GM19193 (cell line): ENCODE results near the gene ZNF154.

Experiments
- POLR2A ChIP-seq: IDR thresholded peaks from 4 replicates; pipeline ENCODE4 v1.6.1; 2011; ENCODE audit not compliant: insufficient read depth, insufficient read length; ENCODE audit errors: extremely low read depth

Gene ZNF154

GRCh38 chr19:57708641-57709361 is at the start of gene ZNF154:
TSS of gene ZNF154 (minus strand) at chr19:57709204. CDS start at chr19:57708971, 233 bp downstream.
- TF ChIP-seq POLR2A = no peak

- TF ChIP-seq POLR2A = no peak
Measured at GRCh38 chr19:57757941-57758340, 48.9 kb upstream of the ZNF154 start.

GRCh38 chr19:57755031-57755430 is 46.0 kb upstream of the ZNF154 start:
- no peak for TF ChIP-seq POLR2A

- TF ChIP-seq POLR2A = no peak
Measured at GRCh38 chr19:57754091-57754673, 45.2 kb upstream of the ZNF154 start.

- no peak for TF ChIP-seq POLR2A
Measured at GRCh38 chr19:57748029-57748428, 39.0 kb upstream of the ZNF154 start.

GRCh38 chr19:57747472-57747807 is 38.4 kb upstream of the ZNF154 start:
- TF ChIP-seq POLR2A = no peak

- peak; percentile 79 for TF ChIP-seq POLR2A
Measured at GRCh38 chr19:57746580-57747471, 37.8 kb upstream of the ZNF154 start, which contains the start of gene ZNF776. TSS of gene ZNF776 (plus strand) at chr19:57746815. CDS start at chr19:57747059, 244 bp downstream.

GRCh38 chr19:57720878-57721277 is 11.9 kb upstream of the ZNF154 start:
- no peak for TF ChIP-seq POLR2A

- no peak for TF ChIP-seq POLR2A
Measured at GRCh38 chr19:57719901-57720519, 11.0 kb upstream of the ZNF154 start.

- no peak for TF ChIP-seq POLR2A
Measured at GRCh38 chr19:57719424-57719823, 10.4 kb upstream of the ZNF154 start.

GRCh38 chr19:57712222-57712621 is 3.2 kb upstream of the ZNF154 start:
- no peak for TF ChIP-seq POLR2A

- no peak for TF ChIP-seq POLR2A
Measured at GRCh38 chr19:57709616-57710015, 612 bp upstream of the ZNF154 start.

- no peak for TF ChIP-seq POLR2A
Measured at GRCh38 chr19:57706346-57706745, 2.7 kb downstream of the ZNF154 start.

- TF ChIP-seq POLR2A = no peak
Measured at GRCh38 chr19:57701625-57702024, 7.4 kb downstream of the ZNF154 start.

GRCh38 chr19:57689750-57690149 is 19.3 kb downstream of the ZNF154 start:
- TF ChIP-seq POLR2A = no peak

GRCh38 chr19:57688011-57688763 is 20.8 kb downstream of the ZNF154 start:
- TF ChIP-seq POLR2A = no peak
